ENCODE measurements around the gene CDC26. TPM values are rescaled to one million over a fixed set of nuclear protein-coding genes. Genes with fewer than 3 reads are reported as not detected.

The CDC26 gene
- total and polyA plus RNA-seq, 4 donors = 19.8 to 39.7 (median 26.1) TPM

Other genes with a start within 250 kb of the CDC26 start
- gene ZFP37, start 218.8 kb downstream of the CDC26 start, total RNA-seq = 10 to 100 TPM; 12.6 to 15.5 TPM
- gene ZFP37, start 218.8 kb downstream of the CDC26 start, polyA plus RNA-seq (ENCODE audit: insufficient read length in 2 of 2) = 10 to 100 TPM; 12.6 to 15.3 TPM
- gene SLC31A2, start 124.6 kb downstream of the CDC26 start, total RNA-seq = 10 to 100 TPM; 14.9 to 27.7 TPM
- gene SLC31A2, start 124.6 kb downstream of the CDC26 start, polyA plus RNA-seq (ENCODE audit: insufficient read length in 2 of 2) = 10 to 100 TPM; 17.4 to 20.3 TPM
- gene FKBP15, start 54.3 kb downstream of the CDC26 start, total RNA-seq = 10 to 100 TPM; 24.2 to 26.9 TPM
- 10 to 100 TPM; 25.6 to 26.6 TPM for gene FKBP15, start 54.3 kb downstream of the CDC26 start, polyA plus RNA-seq (ENCODE audit: insufficient read length in 2 of 2)
- 10 to 100 TPM; 19.5 to 22.9 TPM for gene SLC31A1, start 54.0 kb downstream of the CDC26 start, total RNA-seq
- gene SLC31A1, start 54.0 kb downstream of the CDC26 start, polyA plus RNA-seq (ENCODE audit: insufficient read length in 2 of 2) = 10 to 100 TPM; 18.7 to 19.5 TPM
- 10 to 100 TPM; 24.4 to 30.6 TPM for gene PRPF4, start 86 bp upstream of the CDC26 start, total RNA-seq
- 10 to 100 TPM; 22.5 to 24.0 TPM for gene PRPF4, start 86 bp upstream of the CDC26 start, polyA plus RNA-seq (ENCODE audit: insufficient read length in 2 of 2)
- gene RNF183, start 27.8 kb upstream of the CDC26 start, total RNA-seq = under 1 TPM in 1 of 2 donors, not detected in 1; 0.11 TPM
- under 1 TPM in 1 of 2 donors, not detected in 1; 0.12 TPM for gene RNF183, start 27.8 kb upstream of the CDC26 start, polyA plus RNA-seq (ENCODE audit: insufficient read length in 2 of 2)
- gene WDR31, start 64.7 kb upstream of the CDC26 start, total RNA-seq = 1 to 10 TPM; 3.4 to 4.8 TPM
- gene WDR31, start 64.7 kb upstream of the CDC26 start, polyA plus RNA-seq (ENCODE audit: insufficient read length in 2 of 2) = 1 to 10 TPM; 3.6 to 4.5 TPM
- under 1 TPM; 0.33 to 0.79 TPM for gene BSPRY, start 74.0 kb upstream of the CDC26 start, total RNA-seq
- under 1 TPM; 0.17 to 0.75 TPM for gene BSPRY, start 74.0 kb upstream of the CDC26 start, polyA plus RNA-seq (ENCODE audit: insufficient read length in 2 of 2)
- gene HDHD3, start 101.4 kb upstream of the CDC26 start, total RNA-seq = 10 to 100 TPM in 1 of 2 donors, 1 to 10 TPM in 1; 9.6 to 14.4 TPM
- gene HDHD3, start 101.4 kb upstream of the CDC26 start, polyA plus RNA-seq (ENCODE audit: insufficient read length in 2 of 2) = 10 to 100 TPM; 13.2 to 15.4 TPM
- 10 to 100 TPM; 25.5 to 28.5 TPM for gene ALAD, start 125.7 kb upstream of the CDC26 start, total RNA-seq
- gene ALAD, start 125.7 kb upstream of the CDC26 start, polyA plus RNA-seq (ENCODE audit: insufficient read length in 2 of 2) = 10 to 100 TPM; 38.5 to 51.3 TPM
- gene POLE3, start 135.1 kb upstream of the CDC26 start, total RNA-seq = 10 to 100 TPM; 33.1 to 52.3 TPM
- gene POLE3, start 135.1 kb upstream of the CDC26 start, polyA plus RNA-seq (ENCODE audit: insufficient read length in 2 of 2) = 10 to 100 TPM; 44.1 to 54.8 TPM
- under 1 TPM; 0.69 to 0.88 TPM for gene C9orf43, start 135.2 kb upstream of the CDC26 start, total RNA-seq
- gene C9orf43, start 135.2 kb upstream of the CDC26 start, polyA plus RNA-seq (ENCODE audit: insufficient read length in 2 of 2) = 1 to 10 TPM in 1 of 2 donors, under 1 TPM in 1; 0.29 to 1.0 TPM
- gene RGS3, start 188.2 kb upstream of the CDC26 start, total RNA-seq = 10 to 100 TPM; 33.5 to 54.9 TPM
- 10 to 100 TPM; 40.3 to 41.6 TPM for gene RGS3, start 188.2 kb upstream of the CDC26 start, polyA plus RNA-seq (ENCODE audit: insufficient read length in 2 of 2)